Calu3 (cell line): ENCODE measurements around the gene EFCAB5. TPM values are rescaled to one million over a fixed set of nuclear protein-coding genes. Genes with fewer than 3 reads are reported as not detected.

Source experiments
- BruUV-seq: library from RNA; stranded (reverse); fragments of 400-500 nt; replicated peaks from 2 replicates; lab custom pipeline; 2021; lab: Mats Ljungman, UMichigan
- CTCF ChIA-PET: fragments of 300-600 bp; sonication (Branson Sonifier 250); formaldehyde crosslinking; loops from one replicate; lab custom pipeline; 2022; ENCODE audit warnings: antibody characterized with exemption; lab: Charles Lee
- DNase-seq: peaks from one replicate; pipeline ENCODE4 v3.0.0; 2022
- H3K27ac Mint-ChIP-seq: one replicate; pipeline ENCODE4 v1.8.0; 2022; ENCODE audit warnings: mixed read lengths; ENCODE audit not compliant: unreplicated experiment
- H3K27me3 Mint-ChIP-seq: one replicate; pipeline ENCODE4 v1.8.0; 2022; ENCODE audit warnings: mixed read lengths; ENCODE audit not compliant: unreplicated experiment
- H3K36me3 Mint-ChIP-seq: one replicate; pipeline ENCODE4 v1.8.0; 2022; ENCODE audit warnings: mild to moderate bottlenecking, moderate library complexity, mixed read lengths; ENCODE audit not compliant: insufficient read depth, unreplicated experiment
- H3K4me1 Mint-ChIP-seq: one replicate; pipeline ENCODE4 v1.8.0; 2022; ENCODE audit warnings: mild to moderate bottlenecking, low read depth, mixed read lengths; ENCODE audit not compliant: unreplicated experiment
- H3K4me3 Mint-ChIP-seq: one replicate; pipeline ENCODE4 v1.8.0; 2022; ENCODE audit warnings: mild to moderate bottlenecking, low read depth, moderate library complexity, mixed read lengths; ENCODE audit not compliant: unreplicated experiment
- H3K9me3 Mint-ChIP-seq: one replicate; pipeline ENCODE4 v1.8.0; 2022; ENCODE audit warnings: low read depth, mixed read lengths; ENCODE audit not compliant: unreplicated experiment
- intact Hi-C: fragments of 100-400 bp; cut with micrococcal nuclease; formaldehyde crosslinking; loops from one replicate; pipeline ENCODE4 v1.10.0; 2022; ENCODE audit not compliant: unreplicated experiment
- total RNA-seq: library from RNA; stranded (reverse); gene quantifications from 2 replicates; pipeline ENCODE4 v1.2.3, GENCODE V29; 2022
- TF ChIP-seq, protein P1 (sequence below): fragments of 200-600 bp; IDR thresholded peaks from one replicate; pipeline ENCODE4 v1.8.0; 2022; ENCODE audit warnings: antibody characterized with exemption; ENCODE audit not compliant: unreplicated experiment

EFCAB5 gene
- total RNA-seq, 1 experiment from 2014 or later = 0.50 TPM

DNA sequence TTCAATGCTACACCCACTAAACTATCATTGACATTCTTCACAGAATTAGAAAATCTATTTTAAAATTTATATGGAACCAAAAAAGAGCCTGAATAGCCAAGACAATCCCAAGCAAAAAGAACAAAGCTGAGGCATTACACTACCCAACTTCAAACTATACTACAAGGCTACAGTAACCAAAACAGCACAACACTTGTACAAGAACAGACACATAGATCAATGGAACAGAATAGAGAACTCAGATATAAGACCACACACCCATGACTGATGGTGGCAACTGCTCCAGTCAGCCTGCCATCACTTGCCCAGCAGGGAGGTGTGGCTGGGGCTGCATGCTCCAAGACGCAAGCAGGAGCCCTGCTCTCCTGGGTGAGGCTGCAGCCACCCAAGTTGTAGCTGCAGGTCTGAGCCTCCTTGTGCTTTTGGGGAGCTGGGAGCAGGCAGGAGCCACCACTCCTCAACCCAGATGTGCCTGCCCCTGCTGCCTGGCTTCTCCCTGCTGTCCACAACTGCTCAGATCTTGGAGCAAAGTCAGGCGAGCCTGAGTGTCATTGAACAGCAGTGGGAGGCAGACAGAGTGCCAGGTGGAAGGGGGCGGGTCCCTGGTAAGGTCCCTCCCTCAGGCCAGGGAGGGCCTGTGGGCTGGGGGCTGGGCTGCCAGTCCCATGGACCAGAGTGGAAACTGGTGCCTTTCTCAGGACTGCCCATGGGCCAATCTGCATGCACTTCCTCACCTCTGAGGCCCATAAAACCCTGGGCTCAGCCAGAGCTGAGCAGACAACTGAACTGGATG, 36.2 kb upstream of the EFCAB5 start:
- intact Hi-C loops = no loop called here
- no TSS peak for BruUV-seq
- DNase-seq = no peak
- no peaks in the 10 kb centered on the region for H3K4me1 Mint-ChIP-seq
- H3K27me3 Mint-ChIP-seq = no peaks in the 10 kb centered on the region
- no peak overlapping the region for H3K4me3 Mint-ChIP-seq
- CTCF ChIA-PET = no interaction called here
- TF ChIP-seq, protein P1, sequence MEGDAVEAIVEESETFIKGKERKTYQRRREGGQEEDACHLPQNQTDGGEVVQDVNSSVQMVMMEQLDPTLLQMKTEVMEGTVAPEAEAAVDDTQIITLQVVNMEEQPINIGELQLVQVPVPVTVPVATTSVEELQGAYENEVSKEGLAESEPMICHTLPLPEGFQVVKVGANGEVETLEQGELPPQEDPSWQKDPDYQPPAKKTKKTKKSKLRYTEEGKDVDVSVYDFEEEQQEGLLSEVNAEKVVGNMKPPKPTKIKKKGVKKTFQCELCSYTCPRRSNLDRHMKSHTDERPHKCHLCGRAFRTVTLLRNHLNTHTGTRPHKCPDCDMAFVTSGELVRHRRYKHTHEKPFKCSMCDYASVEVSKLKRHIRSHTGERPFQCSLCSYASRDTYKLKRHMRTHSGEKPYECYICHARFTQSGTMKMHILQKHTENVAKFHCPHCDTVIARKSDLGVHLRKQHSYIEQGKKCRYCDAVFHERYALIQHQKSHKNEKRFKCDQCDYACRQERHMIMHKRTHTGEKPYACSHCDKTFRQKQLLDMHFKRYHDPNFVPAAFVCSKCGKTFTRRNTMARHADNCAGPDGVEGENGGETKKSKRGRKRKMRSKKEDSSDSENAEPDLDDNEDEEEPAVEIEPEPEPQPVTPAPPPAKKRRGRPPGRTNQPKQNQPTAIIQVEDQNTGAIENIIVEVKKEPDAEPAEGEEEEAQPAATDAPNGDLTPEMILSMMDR = no peak
- H3K27ac Mint-ChIP-seq = no peak overlapping the region
- H3K36me3 Mint-ChIP-seq = no peaks in the 10 kb centered on the region
- peaks cover 9% of the 10 kb centered on the region for H3K9me3 Mint-ChIP-seq

DNA sequence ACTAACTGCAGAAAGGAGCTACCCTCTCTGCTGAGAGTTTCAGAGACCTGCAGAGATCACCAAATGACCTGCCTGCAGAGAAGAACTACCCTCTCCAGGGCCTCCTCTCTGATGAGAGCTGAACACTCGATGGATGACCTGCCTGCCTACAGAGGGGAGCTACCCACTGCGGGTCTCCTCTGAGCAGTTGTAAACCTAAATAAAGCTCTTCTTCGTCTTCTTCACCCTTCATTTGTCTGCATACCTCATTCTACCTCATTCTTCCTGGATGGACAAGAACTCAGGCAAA, 35.6 kb upstream of the EFCAB5 start:
- TF ChIP-seq, protein P1 = no peak
- H3K4me3 Mint-ChIP-seq = no peak overlapping the region
- H3K27me3 Mint-ChIP-seq = no peaks in the 10 kb centered on the region
- H3K9me3 Mint-ChIP-seq = peaks cover 9% of the 10 kb centered on the region
- CTCF ChIA-PET = no interaction called here
- H3K36me3 Mint-ChIP-seq = no peaks in the 10 kb centered on the region
- no peak overlapping the region for H3K27ac Mint-ChIP-seq
- no TSS peak for BruUV-seq
- intact Hi-C loops = no loop called here
- DNase-seq = no peak
- no peaks in the 10 kb centered on the region for H3K4me1 Mint-ChIP-seq

DNA sequence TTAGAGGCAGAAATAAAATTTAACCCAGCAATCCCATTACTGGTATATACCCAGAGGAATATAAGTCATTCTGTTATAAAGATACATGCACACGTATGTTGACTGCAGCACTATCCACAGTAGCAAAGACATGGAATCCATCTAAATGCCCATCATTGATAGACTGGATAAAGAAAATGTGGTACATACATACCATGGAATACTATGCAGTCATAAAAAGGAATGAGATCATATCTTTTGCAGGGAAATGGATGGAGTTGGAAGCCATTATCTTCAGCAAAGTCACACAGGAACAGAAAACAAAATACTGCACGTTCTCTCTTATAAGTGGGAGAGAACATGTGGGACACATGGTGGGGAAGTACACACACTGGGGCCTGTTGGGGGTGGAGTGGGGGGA, 34.5 kb upstream of the EFCAB5 start:
- Mint-ChIP-seq H3K36me3 (no peaks in the 10 kb centered on the region), H3K4me1 (no peaks in the 10 kb centered on the region), H3K4me3 (no peak overlapping the region), H3K27me3 (no peaks in the 10 kb centered on the region), H3K9me3 (peaks cover 9% of the 10 kb centered on the region), H3K27ac (no peak overlapping the region)
- intact Hi-C loops = no loop called here
- TF ChIP-seq, protein P1 = no peak
- no peak for DNase-seq
- CTCF ChIA-PET = interaction anchor here (0.8 kb wide), 1 partner anchor 71 kb away, joined by 3 read pairs; no protein-coding TSS in a partner anchor
- no TSS peak for BruUV-seq

DNA sequence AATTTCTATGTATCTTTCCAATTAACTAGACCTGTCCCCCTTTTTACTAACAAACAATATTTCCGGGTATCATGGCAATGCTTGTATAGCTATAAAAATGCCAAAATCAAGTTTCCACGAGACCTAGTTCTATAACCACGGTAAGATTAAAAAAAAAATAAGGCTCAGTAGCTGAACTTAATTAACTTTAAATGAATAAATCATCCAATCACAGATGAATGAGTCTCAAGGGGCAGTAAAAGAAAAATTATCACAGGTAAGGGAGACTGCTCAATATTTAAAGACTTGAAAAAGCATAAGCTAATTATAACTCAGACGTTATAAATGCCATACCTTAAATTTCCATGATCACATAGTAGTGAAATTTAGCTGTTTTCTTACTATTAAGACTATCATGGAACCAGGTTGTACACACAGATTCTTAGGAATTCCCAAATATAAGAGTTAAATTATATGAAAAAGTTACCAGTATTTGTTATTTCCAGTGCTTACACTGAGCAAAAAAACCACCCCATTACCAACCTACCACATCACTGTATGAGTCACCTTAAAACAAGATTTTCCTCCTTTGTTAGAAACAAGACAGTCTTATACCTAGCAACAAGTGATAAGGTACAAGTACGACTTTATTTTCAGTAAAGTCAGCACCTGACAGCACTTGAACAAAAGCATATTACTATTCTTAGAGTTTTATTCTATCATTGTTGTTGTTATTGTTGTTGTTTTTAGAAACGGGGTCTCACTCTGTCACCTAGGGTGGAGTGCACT, 32.0 kb upstream of the EFCAB5 start:
- Mint-ChIP-seq H3K4me1 (no peaks in the 10 kb centered on the region), H3K36me3 (no peaks in the 10 kb centered on the region), H3K27ac (no peak overlapping the region), H3K4me3 (no peak overlapping the region), H3K27me3 (no peaks in the 10 kb centered on the region), H3K9me3 (peaks cover 4% of the 10 kb centered on the region)
- CTCF ChIA-PET = interaction anchor here (0.7 to 1.4 kb wide), 2 partner anchors 13 to 22 kb away, joined by 3 read pairs; no protein-coding TSS in a partner anchor
- intact Hi-C loops = no loop called here
- TF ChIP-seq, protein P1 = no peak
- no peak for DNase-seq
- BruUV-seq = no TSS peak
